ENCODE results near the gene RPS17.
"Not testable (repeated sequence)": the region's sequence is repeated elsewhere in the genome, so short reads cannot be mapped to it uniquely, and the experiment has no call there.

RPS17 gene

DNA sequence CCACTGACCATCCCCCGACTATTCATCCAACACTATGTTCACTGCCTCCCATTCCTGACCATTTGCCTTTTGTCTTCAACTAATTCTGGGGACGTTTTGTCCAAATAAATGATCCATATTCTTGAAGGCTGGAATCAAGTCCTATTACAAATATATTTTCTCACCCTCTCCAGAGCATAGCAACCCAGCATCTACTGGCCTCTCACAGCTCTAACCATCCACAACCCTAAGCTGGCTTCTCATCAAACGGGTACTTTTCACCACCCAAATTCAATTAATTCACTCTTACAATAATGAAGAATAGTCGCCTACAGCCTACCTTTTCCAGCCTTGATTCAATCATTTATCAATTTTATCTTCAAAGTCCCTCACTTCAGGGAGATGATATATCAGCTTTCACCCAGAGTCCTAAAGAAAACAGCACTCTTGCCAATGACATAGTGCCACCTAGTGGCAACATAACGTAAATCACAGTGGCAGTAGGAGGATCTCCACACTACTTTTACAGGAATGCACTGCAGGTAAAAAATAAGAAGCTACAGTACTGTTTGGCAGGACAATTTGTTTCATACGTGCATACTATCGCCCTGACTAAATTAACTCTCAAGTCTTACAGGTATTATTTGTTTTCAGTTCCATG lies 37.4 kb downstream of the RPS17 start:
- not testable (repeated sequence) for H3K4me3 ChIP-seq (ENCODE audit: low read depth, low read length); DNase-seq (ENCODE audit: low read depth)
- TF ChIP-seq, protein P1, sequence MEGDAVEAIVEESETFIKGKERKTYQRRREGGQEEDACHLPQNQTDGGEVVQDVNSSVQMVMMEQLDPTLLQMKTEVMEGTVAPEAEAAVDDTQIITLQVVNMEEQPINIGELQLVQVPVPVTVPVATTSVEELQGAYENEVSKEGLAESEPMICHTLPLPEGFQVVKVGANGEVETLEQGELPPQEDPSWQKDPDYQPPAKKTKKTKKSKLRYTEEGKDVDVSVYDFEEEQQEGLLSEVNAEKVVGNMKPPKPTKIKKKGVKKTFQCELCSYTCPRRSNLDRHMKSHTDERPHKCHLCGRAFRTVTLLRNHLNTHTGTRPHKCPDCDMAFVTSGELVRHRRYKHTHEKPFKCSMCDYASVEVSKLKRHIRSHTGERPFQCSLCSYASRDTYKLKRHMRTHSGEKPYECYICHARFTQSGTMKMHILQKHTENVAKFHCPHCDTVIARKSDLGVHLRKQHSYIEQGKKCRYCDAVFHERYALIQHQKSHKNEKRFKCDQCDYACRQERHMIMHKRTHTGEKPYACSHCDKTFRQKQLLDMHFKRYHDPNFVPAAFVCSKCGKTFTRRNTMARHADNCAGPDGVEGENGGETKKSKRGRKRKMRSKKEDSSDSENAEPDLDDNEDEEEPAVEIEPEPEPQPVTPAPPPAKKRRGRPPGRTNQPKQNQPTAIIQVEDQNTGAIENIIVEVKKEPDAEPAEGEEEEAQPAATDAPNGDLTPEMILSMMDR (IDR thresholded peaks at IDR 0.05; ENCODE audit: low read depth, low read length, missing control alignments) = peak; percentile 11

DNA sequence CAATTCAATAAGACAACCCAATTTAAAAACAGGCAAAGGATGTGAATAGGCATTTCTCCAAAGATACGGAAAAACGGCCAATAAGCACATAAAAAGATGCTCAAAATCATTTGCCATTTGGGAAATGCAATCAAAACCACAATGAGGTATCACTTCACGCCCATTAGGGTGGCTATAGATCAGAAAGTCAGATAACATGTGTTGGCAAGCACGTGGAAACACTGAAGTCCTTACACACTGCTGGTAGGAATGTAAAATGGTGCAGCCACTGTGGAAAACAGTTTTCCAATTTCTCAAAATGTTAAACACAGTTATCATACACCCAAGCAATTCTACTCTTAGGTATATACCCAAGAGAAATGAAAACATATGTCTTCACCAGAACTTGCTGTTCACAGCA lies 39.5 kb downstream of the RPS17 start:
- DNase-seq (ENCODE audit: low read depth); H3K4me3 ChIP-seq (ENCODE audit: low read depth, low read length): not testable (repeated sequence)

DNA sequence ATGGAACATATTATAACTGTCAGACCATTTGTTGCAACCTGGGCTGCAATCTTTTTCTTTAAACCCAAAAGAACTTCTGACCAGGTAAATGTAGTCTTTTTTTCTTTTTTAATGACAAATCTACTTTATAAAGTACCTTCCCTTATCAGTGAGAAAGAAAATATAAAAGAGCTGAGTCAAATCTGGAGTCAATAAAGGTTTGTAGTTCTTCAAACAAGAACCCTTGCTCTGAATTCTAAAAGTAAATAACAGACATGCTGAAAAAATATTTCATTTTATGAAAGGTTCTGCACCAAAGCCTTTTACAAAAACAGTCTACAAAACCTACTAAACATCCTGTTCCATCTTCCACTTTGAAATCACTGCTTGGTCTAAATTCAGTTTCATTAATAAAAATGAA lies 42.3 kb downstream of the RPS17 start:
- DNase-seq (ENCODE audit: low read depth); H3K4me3 ChIP-seq (ENCODE audit: low read depth, low read length): not testable (repeated sequence)

DNA sequence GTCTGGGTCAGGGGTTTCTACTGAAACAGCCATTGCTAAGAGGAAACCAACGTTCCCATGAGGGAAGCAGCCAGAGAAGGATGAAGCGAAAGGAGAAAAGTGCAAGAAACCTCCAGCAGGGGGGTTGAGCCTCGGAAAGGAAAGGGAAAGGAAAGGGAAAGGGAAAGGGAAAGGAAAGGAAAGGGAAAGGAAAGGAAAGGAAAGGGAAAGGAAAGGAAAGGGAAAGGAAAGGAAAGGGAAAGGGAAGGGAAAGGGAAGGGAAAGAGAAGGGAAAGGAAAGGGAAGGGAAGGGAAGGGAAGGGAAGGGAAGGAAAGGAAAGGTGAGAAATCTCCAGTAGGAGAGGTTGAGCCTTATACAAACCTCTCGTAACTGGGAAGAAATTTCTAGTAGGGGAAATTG lies 52.0 kb downstream of the RPS17 start:
- H3K4me3 ChIP-seq (ENCODE audit: low read depth, low read length); DNase-seq (ENCODE audit: low read depth): not testable (repeated sequence)

DNA sequence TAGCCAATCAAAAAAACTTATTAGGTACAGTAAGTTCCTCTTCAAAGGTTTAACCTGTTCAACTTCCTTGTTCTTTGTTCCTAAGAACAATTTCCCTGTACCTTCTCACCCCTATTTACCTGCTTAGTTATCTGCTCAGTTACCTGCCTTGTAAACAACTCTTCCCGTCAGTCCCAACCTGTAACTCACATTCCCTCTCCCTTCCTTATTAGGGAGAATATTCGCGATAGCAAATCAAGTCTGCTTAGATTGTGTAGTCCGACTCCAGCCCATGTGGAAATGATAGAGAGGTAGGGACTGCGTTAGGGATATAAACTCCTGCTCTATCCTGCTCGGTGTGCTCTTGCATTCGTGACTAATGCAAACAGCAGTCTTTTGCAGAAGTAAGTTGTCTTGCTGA lies 53.2 kb downstream of the RPS17 start:
- H3K4me3 ChIP-seq (ENCODE audit: low read depth, low read length); DNase-seq (ENCODE audit: low read depth): not testable (repeated sequence)

All from GM12864 (cell line).